A673 (cell line): Measurements from ENCODE around the gene PROKR2.

ENCODE experiments used
- CTCF ChIP-seq: fragments of 300-800, 200-600 bp; sonication (generic); conservative IDR thresholded peaks from 2 replicates; pipeline ENCODE4 v1.5.1; 2017; ENCODE audit warnings: low read depth, mild to moderate bottlenecking, antibody characterized with exemption, low read length, moderate library complexity, mixed read lengths
- EZH2 ChIP-seq: fragments of 200-600 bp; sonication (generic); IDR thresholded peaks from 2 replicates; pipeline ENCODE4 v1.6.1; 2017; ENCODE audit warnings: borderline replicate concordance, low read depth, mild to moderate bottlenecking, mixed read lengths, antibody characterized with exemption, low read length; ENCODE audit not compliant: poor library complexity, severe bottlenecking

DNA sequence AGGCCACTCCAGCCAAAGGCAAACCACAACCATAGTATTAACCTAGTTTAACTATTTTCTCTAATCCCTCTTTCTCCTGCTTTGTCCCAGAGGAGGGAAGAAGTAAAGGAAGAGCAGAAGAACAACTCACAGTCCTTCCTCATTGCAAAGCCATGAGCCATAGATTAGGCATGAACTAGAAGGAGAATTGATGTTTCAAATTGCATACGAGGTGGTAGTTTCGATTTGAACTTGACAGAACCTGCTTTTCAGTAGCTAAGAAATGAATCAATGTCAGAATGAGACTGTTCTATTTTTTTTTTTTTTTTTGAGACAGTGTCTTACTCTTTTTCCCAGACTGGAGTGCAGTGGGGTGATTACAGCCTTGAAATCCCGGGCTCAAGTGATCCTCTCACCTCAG, 48.3 kb downstream of the PROKR2 start:
- TF ChIP-seq CTCF, result no peak
- TF ChIP-seq EZH2, result no peak
